Neural progenitor cell (in vitro differentiated cells): Measurements from ENCODE around the gene HES4.

ENCODE experiments used
- CTCF ChIP-seq: fragments of 200-600 bp; sonication (generic); IDR thresholded peaks from 2 replicates; pipeline ENCODE4 v1.5.1; 2017; ENCODE audit warnings: antibody characterized with exemption, mild to moderate bottlenecking
- EZH2 ChIP-seq: fragments of 200-600 bp; sonication (generic); IDR thresholded peaks from 2 replicates; pipeline ENCODE4 v1.6.1; 2017; ENCODE audit warnings: antibody characterized with exemption, mild to moderate bottlenecking, moderate library complexity
- EZH2phosphoT487 ChIP-seq: fragments of 200-600 bp; sonication (generic); IDR thresholded peaks from 2 replicates; pipeline ENCODE4 v1.6.1; 2017; ENCODE audit warnings: antibody characterized with exemption

GRCh38 chr1:1047407-1047806 is 47.5 kb upstream of the HES4 start:
- TF ChIP-seq EZH2 (no peak), CTCF (no peak), EZH2phosphoT487 (no peak)
